ENCODE results near the gene ACR.

The ACR gene

DNA sequence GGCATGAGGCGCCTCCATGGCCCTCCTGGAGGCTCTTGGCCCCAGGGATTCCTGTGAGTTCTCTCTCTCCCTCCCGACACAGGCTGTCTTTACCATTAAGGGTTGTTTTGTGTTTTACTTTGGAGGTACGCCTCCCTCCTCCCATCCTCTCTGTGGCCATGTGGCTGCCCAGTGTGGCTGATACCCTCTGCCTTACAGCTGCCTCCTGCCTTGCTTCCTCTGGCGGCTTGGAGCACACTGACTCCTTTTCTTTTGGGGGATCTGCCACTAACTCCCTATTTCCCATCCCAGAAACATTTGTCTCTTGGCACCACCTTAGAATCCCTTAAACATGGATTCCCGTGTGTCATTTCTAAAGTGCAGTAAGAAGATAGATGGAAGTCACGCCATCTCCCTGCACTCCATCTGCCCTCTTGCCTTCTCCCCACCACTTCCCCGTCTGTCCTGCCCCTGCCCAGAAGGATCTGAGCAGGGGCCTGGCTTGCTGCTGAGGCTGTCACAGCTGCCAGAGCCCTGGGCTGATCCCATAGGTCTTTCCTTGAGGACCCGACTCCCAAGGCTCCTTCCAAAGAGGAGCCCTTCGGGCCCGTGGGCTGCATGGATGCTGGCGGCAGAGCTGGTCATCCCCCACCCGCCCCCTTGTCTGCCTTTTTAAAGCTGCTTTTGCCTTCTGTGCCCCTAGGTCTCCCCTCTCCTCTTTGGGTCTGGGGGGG lies 15.1 kb upstream of the ACR start:
- peaks cover 0 to 71% (median 4%) of the 10 kb centered on the region in 5 donors for H3K4me1 ChIP-seq (ENCODE audit: control insufficient read depth in 5 of 5, insufficient read depth in 5 of 5, low read length in 5 of 5)
- H3K9ac ChIP-seq (ENCODE audit: low read length in 5 of 5), result no peak overlapping the region
- peaks cover 0 to 11% (median 0%) of the 10 kb centered on the region in 5 donors for H3K27me3 ChIP-seq (ENCODE audit: control insufficient read depth in 5 of 5, insufficient read depth in 4 of 5, low read length in 5 of 5)
- H3K36me3 ChIP-seq (ENCODE audit: control insufficient read depth in 5 of 5, insufficient read depth in 5 of 5, low read length in 5 of 5), result peaks cover 0 to 73% (median 56%) of the 10 kb centered on the region in 5 donors
- H3K4me3 ChIP-seq (ENCODE audit: low read depth in 1 of 5, low read length in 5 of 5), result no peak overlapping the region
- no peak overlapping the region for H3K27ac ChIP-seq (ENCODE audit: low read depth, low read length)
- H3K9me3 ChIP-seq (ENCODE audit: control insufficient read depth in 5 of 5, low read length in 5 of 5), result no peaks in the 10 kb centered on the region

DNA sequence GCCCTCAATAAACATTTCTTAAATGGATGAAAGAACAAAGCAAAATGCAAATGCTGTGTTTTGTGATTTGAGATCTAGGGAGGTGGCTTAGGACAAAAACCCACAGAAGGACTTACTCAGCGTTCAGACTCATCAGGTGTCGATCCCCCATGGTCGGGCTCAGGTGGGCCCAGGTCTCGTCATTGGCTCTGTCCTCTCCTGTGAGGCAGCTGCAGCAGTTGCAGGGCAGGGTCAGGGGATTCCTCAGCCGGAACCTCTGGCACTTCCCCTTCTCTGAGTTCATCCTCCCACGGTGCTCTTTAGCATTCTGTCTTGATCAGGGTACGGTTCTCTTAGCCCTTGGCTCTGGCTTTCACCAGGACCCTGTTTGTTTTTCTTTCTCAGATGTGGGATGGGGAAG lies 14.0 kb upstream of the ACR start:
- Histone ChIP-seq H3K27me3 (ENCODE audit: control insufficient read depth in 5 of 5, insufficient read depth in 4 of 5, low read length in 5 of 5) (peaks cover 0 to 8% (median 0%) of the 10 kb centered on the region in 5 donors), H3K4me3 (ENCODE audit: low read depth in 1 of 5, low read length in 5 of 5) (no peak overlapping the region), H3K4me1 (ENCODE audit: control insufficient read depth in 5 of 5, insufficient read depth in 5 of 5, low read length in 5 of 5) (peaks cover 0 to 80% (median 4%) of the 10 kb centered on the region in 5 donors), H3K9ac (ENCODE audit: low read length in 5 of 5) (no peak overlapping the region), H3K36me3 (ENCODE audit: control insufficient read depth in 5 of 5, insufficient read depth in 5 of 5, low read length in 5 of 5) (peaks cover 0 to 70% (median 55%) of the 10 kb centered on the region in 5 donors), H3K9me3 (ENCODE audit: control insufficient read depth in 5 of 5, low read length in 5 of 5) (no peaks in the 10 kb centered on the region), H3K27ac (ENCODE audit: low read depth, low read length) (no peak overlapping the region)

DNA sequence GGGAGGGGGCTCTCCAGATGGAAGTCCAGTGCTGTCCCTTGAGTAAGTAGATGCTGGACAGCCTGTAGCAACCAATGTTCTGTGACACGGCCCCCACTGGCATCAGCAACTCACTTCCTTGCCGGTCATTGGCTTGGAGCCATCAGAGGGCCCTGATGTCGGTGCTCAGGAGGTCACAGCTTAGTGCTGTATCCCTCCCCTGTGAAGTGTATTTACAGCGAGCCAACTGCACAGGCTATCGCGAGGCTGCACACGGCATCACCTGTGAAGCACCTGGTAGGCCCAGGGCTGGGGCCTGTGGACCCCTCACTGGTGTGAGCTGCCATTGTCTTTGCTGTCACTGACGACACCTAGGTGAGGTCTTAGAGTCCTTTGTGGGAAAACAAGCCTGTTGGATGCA lies 13.4 kb upstream of the ACR start:
- peaks cover 0 to 4% (median 0%) of the 10 kb centered on the region in 5 donors for H3K27me3 ChIP-seq (ENCODE audit: control insufficient read depth in 5 of 5, insufficient read depth in 4 of 5, low read length in 5 of 5)

DNA sequence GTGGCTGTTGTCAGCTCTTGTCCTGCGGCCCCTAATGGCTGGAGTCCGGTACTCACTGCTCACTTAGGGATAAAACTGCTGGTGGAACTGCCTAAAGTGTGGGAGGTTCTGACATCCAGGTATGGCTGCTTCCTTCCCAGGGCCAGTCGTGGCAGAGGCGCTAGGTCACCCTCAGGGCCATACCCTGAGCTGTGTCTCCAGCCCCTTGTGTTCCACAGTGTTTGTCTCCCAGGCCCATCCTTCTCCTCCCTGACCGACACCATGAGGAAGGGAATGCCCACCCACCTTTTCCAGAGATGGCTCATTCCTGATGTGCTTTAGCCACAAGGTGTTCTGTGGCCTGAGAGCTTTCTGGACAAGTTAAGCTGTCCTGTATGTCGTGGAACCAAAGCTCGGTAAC lies 12.4 kb upstream of the ACR start:
- H3K36me3 ChIP-seq (ENCODE audit: control insufficient read depth in 5 of 5, insufficient read depth in 5 of 5, low read length in 5 of 5), result peaks cover 0 to 77% (median 57%) of the 10 kb centered on the region in 5 donors
- H3K9me3 ChIP-seq (ENCODE audit: control insufficient read depth in 5 of 5, low read length in 5 of 5), result no peaks in the 10 kb centered on the region
- H3K9ac ChIP-seq (ENCODE audit: low read length in 5 of 5), result no peak overlapping the region
- H3K27me3 ChIP-seq (ENCODE audit: control insufficient read depth in 5 of 5, insufficient read depth in 4 of 5, low read length in 5 of 5), result peaks cover 0 to 12% (median 4%) of the 10 kb centered on the region in 5 donors
- H3K27ac ChIP-seq (ENCODE audit: low read depth, low read length), result no peak overlapping the region
- no peak overlapping the region for H3K4me3 ChIP-seq (ENCODE audit: low read depth in 1 of 5, low read length in 5 of 5)
- H3K4me1 ChIP-seq (ENCODE audit: control insufficient read depth in 5 of 5, insufficient read depth in 5 of 5, low read length in 5 of 5), result peaks cover 0 to 90% (median 4%) of the 10 kb centered on the region in 5 donors

More for the DNA sequence above, 13.4 kb upstream of the ACR start:
- no peak overlapping the region for H3K9ac ChIP-seq (ENCODE audit: low read length in 5 of 5)
- H3K4me3 ChIP-seq (ENCODE audit: low read depth in 1 of 5, low read length in 5 of 5), result no peak overlapping the region
- H3K9me3 ChIP-seq (ENCODE audit: control insufficient read depth in 5 of 5, low read length in 5 of 5), result no peaks in the 10 kb centered on the region
- no peak overlapping the region for H3K27ac ChIP-seq (ENCODE audit: low read depth, low read length)
- H3K36me3 ChIP-seq (ENCODE audit: control insufficient read depth in 5 of 5, insufficient read depth in 5 of 5, low read length in 5 of 5), result peaks cover 0 to 72% (median 54%) of the 10 kb centered on the region in 5 donors
- H3K4me1 ChIP-seq (ENCODE audit: control insufficient read depth in 5 of 5, insufficient read depth in 5 of 5, low read length in 5 of 5), result peaks cover 0 to 84% (median 4%) of the 10 kb centered on the region in 5 donors

DNA sequence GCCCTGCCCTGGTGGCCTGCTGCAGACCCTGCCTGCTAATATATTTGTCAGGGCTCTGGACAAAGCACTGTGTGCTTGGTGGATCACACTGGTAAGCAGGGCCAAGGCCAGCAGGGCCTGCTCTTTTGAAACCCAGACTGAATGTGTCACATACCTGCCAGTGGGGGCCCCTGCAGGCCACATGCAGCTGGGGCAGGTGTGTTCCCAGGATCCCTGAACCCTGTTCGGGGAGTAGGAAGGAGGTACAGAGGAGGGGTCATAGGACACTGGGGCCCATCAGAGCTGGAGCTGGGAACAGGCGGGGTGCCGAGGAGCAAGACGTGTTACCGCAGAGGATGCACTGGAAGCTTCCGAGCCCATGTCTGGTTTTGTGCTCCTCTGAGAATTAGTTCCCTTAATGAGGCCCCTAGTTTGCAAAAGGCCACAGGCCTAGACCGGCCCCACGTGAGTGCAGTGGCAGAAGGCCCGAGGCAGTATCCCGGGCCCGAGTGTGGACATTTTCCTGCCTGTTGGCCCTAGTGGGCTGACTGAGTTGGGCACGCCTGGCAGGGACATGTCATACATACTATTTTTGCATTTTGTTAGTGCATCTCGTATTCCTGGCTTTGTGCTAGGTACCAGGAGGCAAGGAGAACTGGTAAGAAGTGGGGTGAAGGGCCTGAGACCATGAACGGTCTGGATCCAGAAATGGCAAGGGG lies 11.2 kb upstream of the ACR start:
- Histone ChIP-seq H3K9ac (ENCODE audit: low read length in 5 of 5) (no peak overlapping the region), H3K4me3 (ENCODE audit: low read depth in 1 of 5, low read length in 5 of 5) (no peak overlapping the region), H3K36me3 (ENCODE audit: control insufficient read depth in 5 of 5, insufficient read depth in 5 of 5, low read length in 5 of 5) (peaks cover 0 to 73% (median 56%) of the 10 kb centered on the region in 5 donors), H3K27me3 (ENCODE audit: control insufficient read depth in 5 of 5, insufficient read depth in 4 of 5, low read length in 5 of 5) (peaks cover 0 to 12% (median 4%) of the 10 kb centered on the region in 5 donors), H3K27ac (ENCODE audit: low read depth, low read length) (no peak overlapping the region), H3K4me1 (ENCODE audit: control insufficient read depth in 5 of 5, insufficient read depth in 5 of 5, low read length in 5 of 5) (peaks cover 0 to 82% (median 5%) of the 10 kb centered on the region in 5 donors), H3K9me3 (ENCODE audit: control insufficient read depth in 5 of 5, low read length in 5 of 5) (no peaks in the 10 kb centered on the region)

DNA sequence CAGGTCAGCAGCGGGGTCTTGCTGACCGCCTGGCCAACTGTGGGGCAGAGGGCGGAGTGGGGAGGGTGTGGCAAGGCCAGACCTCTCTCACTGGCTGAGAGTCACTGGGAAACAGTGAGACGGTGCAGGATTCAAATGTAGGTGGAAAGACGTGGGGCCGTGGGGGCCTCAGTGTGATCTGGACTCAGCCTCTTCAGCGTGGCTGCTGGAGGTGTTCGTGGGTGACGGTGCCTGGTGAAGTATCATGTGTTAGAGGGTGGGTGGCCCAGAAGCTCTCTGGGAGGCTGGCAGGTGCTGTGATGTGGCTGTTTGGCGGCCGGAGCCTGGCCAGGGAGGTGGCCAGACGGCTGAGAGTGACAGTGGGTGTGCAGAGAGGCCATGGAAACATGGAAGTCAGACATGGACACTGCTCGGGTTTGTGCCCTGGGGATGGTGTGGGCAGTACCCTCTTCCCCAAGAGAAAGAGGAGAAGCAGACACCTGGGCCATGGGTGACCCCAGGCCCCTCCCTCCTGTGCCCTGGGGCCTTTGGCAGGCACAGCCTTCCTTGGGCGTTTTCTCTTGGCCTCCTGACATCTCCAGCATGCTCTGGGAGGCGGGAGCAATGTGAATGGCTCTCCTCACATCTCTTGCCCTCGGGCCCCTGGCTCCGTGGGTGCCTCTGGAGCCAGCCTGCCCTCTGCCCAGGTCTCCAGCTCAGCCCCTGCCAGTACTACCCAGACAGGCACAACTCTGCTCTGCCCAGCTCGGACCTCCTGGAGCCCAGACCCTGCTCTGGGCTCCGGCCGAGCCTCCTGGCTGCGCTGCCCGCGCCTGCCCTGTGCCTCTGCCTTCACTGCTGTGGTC lies 10.1 kb upstream of the ACR start:
- no peak overlapping the region for H3K4me3 ChIP-seq (ENCODE audit: low read depth in 1 of 5, low read length in 5 of 5)
- H3K27me3 ChIP-seq (ENCODE audit: control insufficient read depth in 5 of 5, insufficient read depth in 4 of 5, low read length in 5 of 5), result peaks cover 0 to 11% (median 4%) of the 10 kb centered on the region in 5 donors
- H3K27ac ChIP-seq (ENCODE audit: low read depth, low read length), result no peak overlapping the region
- peaks cover 0 to 63% (median 47%) of the 10 kb centered on the region in 5 donors for H3K36me3 ChIP-seq (ENCODE audit: control insufficient read depth in 5 of 5, insufficient read depth in 5 of 5, low read length in 5 of 5)
- H3K9me3 ChIP-seq (ENCODE audit: control insufficient read depth in 5 of 5, low read length in 5 of 5), result no peaks in the 10 kb centered on the region
- no peak overlapping the region for H3K9ac ChIP-seq (ENCODE audit: low read length in 5 of 5)
- peaks cover 0 to 76% (median 11%) of the 10 kb centered on the region in 5 donors for H3K4me1 ChIP-seq (ENCODE audit: control insufficient read depth in 5 of 5, insufficient read depth in 5 of 5, low read length in 5 of 5)

DNA sequence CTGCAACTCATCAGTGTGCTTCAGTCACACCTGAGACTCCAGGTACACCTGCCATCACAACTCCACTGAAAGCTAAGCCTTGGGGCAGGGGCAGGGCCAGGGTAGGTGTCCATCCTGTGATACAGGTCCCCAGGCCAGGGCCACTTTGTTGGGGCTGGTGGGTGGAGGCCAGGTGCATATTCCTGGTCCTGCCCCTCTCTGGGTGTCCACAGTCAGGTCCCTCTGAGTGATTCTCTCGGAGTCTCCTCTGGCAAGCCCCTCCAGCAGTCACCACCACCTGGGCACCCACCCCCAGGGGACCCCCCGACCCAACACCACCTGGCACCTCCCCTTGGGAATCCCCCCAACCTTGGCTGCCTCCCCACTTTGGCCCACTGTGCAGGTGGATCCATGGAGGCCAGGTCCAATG lies 9.5 kb upstream of the ACR start:
- peaks cover 3 to 11% (median 4%) of the 10 kb centered on the region in 5 donors for H3K27me3 ChIP-seq (ENCODE audit: control insufficient read depth in 5 of 5, insufficient read depth in 4 of 5, low read length in 5 of 5)
- H3K4me3 ChIP-seq (ENCODE audit: low read depth in 1 of 5, low read length in 5 of 5), result no peak overlapping the region
- peaks cover 0 to 60% (median 46%) of the 10 kb centered on the region in 5 donors for H3K36me3 ChIP-seq (ENCODE audit: control insufficient read depth in 5 of 5, insufficient read depth in 5 of 5, low read length in 5 of 5)
- H3K4me1 ChIP-seq (ENCODE audit: control insufficient read depth in 5 of 5, insufficient read depth in 5 of 5, low read length in 5 of 5), result peaks cover 0 to 74% (median 11%) of the 10 kb centered on the region in 5 donors
- H3K9ac ChIP-seq (ENCODE audit: low read length in 5 of 5), result no peak overlapping the region
- H3K9me3 ChIP-seq (ENCODE audit: control insufficient read depth in 5 of 5, low read length in 5 of 5), result no peaks in the 10 kb centered on the region
- no peak overlapping the region for H3K27ac ChIP-seq (ENCODE audit: low read depth, low read length)

DNA sequence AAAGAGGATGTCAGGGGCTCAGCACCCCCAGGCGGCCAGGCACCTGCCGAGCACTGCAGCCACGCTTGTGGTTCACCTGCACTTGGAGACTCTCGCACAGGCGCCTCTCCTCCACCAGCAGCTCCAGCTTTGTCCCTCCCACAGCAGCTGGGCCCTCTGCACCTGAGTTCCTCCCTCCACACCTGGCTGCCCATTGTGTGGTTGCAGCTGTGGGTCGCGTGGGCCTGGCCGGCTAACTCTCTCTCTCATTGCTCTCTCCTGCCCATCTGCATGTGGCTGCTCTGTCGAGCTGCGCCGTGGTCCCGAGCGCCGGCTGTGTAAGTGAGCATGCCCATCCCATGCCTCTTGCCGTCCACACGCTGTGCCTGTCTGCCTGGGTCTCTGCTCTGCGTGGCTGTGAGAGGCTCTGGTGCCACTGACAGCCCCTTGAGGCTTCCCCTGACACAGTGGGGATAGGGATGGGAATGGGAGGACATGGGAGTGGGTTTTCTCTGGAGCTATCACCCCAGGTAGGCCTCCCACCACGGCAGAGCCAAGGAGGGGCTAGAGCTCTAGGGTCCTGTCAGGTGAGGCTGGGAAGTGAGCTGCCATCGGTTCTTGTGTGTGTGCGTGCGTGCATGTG lies 8.5 kb upstream of the ACR start:
- H3K27ac ChIP-seq (ENCODE audit: low read depth, low read length), result no peak overlapping the region
- H3K9me3 ChIP-seq (ENCODE audit: control insufficient read depth in 5 of 5, low read length in 5 of 5), result no peaks in the 10 kb centered on the region
- H3K4me3 ChIP-seq (ENCODE audit: low read depth in 1 of 5, low read length in 5 of 5), result no peak overlapping the region
- peaks cover 0 to 50% (median 39%) of the 10 kb centered on the region in 5 donors for H3K36me3 ChIP-seq (ENCODE audit: control insufficient read depth in 5 of 5, insufficient read depth in 5 of 5, low read length in 5 of 5)
- peaks cover 4 to 18% (median 11%) of the 10 kb centered on the region in 5 donors for H3K27me3 ChIP-seq (ENCODE audit: control insufficient read depth in 5 of 5, insufficient read depth in 4 of 5, low read length in 5 of 5)
- no peak overlapping the region for H3K9ac ChIP-seq (ENCODE audit: low read length in 5 of 5)
- peaks cover 0 to 66% (median 11%) of the 10 kb centered on the region in 5 donors for H3K4me1 ChIP-seq (ENCODE audit: control insufficient read depth in 5 of 5, insufficient read depth in 5 of 5, low read length in 5 of 5)

DNA sequence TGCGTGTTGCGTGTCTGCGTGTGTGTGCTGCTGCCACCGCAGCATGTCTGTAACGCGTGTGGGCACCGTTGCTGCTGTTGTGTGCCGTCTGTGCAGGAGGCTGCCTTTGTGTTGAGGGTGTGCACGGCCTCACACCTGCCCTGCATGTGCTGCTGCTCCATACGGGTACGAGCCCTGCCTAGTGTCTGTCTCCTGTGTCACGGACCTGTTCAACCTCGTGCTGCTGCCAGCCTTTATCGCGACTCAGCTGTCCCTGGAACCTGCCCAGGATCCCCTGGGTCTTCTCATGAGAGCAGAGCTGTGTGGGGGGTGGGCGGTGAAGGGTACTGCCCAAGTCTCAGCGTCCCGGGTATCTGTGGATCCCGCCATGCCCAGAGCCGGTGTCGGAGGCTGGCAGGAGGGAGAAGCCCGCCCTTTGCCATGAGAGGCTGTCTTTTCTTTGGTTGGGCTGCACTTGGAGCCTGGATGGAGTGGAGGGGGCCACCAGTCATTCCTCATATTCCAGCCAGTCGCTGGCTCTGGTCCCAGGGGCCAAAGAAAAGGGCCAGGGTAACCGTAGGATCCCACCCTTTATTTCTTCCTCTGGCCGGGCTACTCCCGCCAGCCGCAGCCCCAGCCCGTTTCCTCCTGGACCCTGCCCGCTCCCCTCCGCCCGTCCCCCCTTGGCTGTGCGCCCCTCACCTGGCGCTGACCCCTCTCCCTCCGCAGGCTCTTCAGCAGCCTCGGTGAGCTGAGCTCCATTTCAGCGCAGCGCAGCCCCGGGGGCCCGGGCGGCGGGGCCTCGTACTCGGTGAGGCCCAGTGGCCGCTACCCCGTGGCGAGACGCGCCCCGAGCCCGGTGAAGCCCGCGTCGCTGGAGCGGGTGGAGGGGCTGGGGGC lies 7.8 kb upstream of the ACR start:
- H3K4me1 ChIP-seq (ENCODE audit: control insufficient read depth in 5 of 5, insufficient read depth in 5 of 5, low read length in 5 of 5), result peaks cover 0 to 58% (median 11%) of the 10 kb centered on the region in 5 donors
- peaks cover 4 to 18% (median 11%) of the 10 kb centered on the region in 5 donors for H3K27me3 ChIP-seq (ENCODE audit: control insufficient read depth in 5 of 5, insufficient read depth in 4 of 5, low read length in 5 of 5)
- no peak overlapping the region for H3K27ac ChIP-seq (ENCODE audit: low read depth, low read length)
- H3K36me3 ChIP-seq (ENCODE audit: control insufficient read depth in 5 of 5, insufficient read depth in 5 of 5, low read length in 5 of 5), result peaks cover 0 to 43% (median 31%) of the 10 kb centered on the region in 5 donors
- no peak overlapping the region for H3K9ac ChIP-seq (ENCODE audit: low read length in 5 of 5)
- no peaks in the 10 kb centered on the region for H3K9me3 ChIP-seq (ENCODE audit: control insufficient read depth in 5 of 5, low read length in 5 of 5)
- H3K4me3 ChIP-seq (ENCODE audit: low read depth in 1 of 5, low read length in 5 of 5), result no peak overlapping the region
